GM21390 (cell line): Measurements from ENCODE around the gene FAM24A.
"Not testable (repeated sequence)": the region's sequence is repeated elsewhere in the genome, so short reads cannot be mapped to it uniquely, and the experiment has no call there.

ENCODE experiments used
- ATAC-seq: cut with Tn5 transposase; IDR thresholded peaks from one replicate; pipeline ENCODE4 v1.9.1; 2021; ENCODE audit not compliant: unreplicated experiment

FAM24A gene, protein sequence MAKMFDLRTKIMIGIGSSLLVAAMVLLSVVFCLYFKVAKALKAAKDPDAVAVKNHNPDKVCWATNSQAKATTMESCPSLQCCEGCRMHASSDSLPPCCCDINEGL

GRCh38 chr10:122910310-122910709 is at the start of gene FAM24A:
Gene FAM24A (plus strand): TSS chr10:122910610. CDS start chr10:122911635, 1,025 bp downstream.
- ATAC-seq, result no peak

- ATAC-seq, result no peak
These were observed 48.7 kb upstream of the FAM24A start for GRCh38 chr10:122861711-122862161.

GRCh38 chr10:122863216-122864193 is 46.9 kb upstream of the FAM24A start:
- no peak for ATAC-seq

DNA sequence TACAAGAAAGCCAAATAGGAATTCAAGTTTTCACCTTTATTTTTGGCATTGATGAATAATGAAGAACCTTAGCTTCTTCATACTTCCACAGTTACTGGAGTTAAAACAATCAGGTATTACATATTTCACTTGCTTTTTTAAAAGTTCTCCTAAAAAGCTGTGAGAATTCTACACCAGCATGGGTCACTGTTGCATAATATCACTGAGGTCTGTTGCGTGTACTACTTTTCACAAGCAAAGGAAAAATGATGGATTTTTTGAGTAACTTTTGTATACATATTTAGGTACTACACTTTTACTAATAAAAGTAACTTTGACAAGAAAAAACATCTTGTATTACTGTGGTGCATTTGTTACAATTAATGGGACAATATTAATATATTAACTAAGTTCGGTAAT is 46.2 kb upstream of the FAM24A start:
- ATAC-seq, result no peak

- no peak for ATAC-seq
These were observed 45.5 kb upstream of the FAM24A start for GRCh38 chr10:122864901-122865300.

DNA sequence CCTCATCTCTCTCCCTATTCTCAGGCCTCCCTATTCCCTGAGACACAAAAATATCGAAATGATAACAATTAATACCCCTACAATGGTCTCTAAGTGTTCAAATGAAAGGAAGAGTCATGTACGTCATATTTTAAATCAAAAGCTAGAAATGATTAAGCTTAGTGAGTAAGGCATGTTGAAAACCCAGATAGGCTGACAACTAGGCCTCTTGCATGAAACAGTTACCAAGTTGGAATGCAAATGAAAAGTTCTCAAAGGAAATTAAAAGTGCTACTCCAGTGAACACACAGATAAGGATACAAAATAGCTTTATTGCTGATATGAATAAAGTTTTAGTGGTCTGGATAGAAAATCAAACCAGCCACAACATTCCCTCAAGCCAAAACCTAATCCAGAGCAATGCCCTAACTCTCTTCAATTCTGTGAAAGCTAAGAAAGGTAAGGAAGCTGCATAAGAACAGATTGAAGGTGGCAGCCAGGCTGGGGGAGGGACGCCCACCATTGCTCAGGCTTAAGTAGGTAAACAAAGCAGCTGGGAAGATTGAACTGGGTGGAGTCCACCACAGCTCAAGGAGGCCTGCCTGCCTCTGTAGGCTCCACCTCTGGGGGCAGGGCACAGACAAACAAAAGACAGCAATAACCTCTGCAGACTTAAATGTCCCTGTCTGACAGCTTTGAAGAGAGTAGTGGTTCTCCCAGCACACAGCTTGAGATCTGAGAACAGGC is 43.5 kb upstream of the FAM24A start:
- ATAC-seq, result not testable (repeated sequence)

DNA sequence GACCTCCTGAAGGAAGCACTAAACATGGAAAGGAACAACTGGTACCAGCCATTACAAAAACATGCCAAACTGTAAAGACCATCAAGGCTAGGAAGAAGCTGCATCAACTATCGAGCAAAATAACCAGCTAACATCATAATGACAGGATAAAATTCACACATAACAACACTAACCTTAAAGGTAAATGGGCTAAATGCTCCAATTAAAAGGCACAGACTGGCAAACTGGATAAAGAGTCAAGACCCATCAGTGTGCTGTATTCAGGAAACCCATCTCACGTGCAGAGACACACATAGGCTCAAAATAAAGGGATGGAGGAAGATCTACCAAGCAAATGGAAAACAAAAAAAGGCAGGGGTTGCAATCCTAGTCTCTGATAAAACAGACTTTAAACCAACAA is 41.6 kb upstream of the FAM24A start:
- ATAC-seq, result not testable (repeated sequence)

GRCh38 chr10:122871947-122872346 is 38.5 kb upstream of the FAM24A start:
- not testable (repeated sequence) for ATAC-seq

GRCh38 chr10:122875843-122876466 is 34.5 kb upstream of the FAM24A start:
- ATAC-seq, result no peak

- no peak for ATAC-seq
These were observed 33.9 kb upstream of the FAM24A start for GRCh38 chr10:122876467-122876855.

- ATAC-seq, result no peak
These were observed 33.1 kb upstream of the FAM24A start for GRCh38 chr10:122877264-122877663.

DNA sequence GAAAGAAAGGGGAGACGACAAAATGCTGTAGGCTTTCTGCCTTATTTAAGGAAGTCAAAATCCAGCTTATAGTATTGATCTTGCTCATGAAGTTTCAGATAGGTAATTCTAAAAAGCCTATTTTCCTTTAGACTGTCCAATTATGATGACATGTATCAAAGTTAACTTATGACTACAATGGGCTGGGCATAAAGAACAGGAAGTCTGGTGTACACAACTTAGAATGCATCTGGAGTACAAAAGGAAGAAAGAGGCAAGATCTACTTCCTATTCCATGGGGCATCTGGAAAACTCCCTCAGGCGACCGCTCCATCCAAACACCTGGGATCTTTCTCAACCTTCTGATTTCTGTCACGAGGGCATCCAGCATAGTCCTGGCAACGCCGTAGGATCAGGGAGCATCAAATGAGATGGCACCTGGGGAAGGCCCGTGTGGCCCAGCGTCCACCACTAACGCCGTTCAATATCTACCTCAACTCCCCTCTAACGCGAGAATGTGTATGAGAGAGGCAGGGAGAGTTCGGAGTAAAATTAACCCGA is 31.5 kb upstream of the FAM24A start:
- ATAC-seq, result no peak

DNA sequence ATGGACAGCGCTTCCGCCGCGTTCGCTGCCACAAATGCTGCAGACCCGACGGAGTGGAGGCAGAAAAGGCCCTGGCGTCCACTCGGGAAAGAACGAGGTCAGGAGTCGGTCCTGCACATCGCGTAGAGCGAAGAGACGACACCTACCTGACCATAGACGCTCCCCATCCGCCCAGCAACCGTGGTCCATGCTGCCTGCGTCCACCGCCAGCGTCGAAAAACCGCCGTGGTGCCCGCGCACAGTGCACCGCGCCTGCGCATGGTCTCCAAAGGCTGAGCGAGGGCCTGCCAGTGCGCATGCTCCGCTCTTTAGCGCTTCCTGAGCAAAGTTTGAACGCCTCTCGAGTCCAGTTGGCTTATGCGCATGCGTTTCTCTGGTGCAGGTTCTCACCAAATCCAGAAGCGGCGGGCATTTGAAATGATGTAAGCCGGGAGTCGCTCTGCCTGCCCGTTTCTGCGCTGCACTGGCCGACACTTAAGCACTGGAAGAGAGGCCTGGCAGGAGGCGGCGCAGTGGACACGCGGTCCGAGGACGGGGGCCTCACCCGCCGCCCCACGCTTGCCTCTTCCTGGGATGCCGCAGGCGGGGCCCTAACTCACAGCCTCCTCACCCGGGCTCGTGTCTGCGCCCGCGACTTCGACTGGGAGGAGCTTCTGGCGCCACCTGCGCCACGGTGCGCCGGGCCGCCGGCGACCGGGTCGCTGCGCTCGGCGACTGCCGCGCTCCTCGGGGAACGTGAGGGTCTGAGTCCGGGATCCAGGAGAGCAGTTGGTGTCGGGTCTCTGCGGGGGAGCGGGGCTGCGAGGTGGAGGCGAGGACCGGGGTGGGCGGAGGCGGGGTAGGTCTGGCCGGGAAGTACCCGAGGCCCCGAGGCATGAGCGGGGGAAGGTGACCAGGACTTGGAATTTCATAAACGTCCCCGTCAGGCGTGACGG is 30.8 kb upstream of the FAM24A start, which contains the start of gene FAM24B:
FAM24B (minus strand) TSS at position 243 of the 935 bp plus-strand sequence. CDS start 29,066 bp downstream, outside the sequence.
- ATAC-seq, result peak; percentile 75

GRCh38 chr10:122882766-122883165 is 27.6 kb upstream of the FAM24A start:
- ATAC-seq, result no peak

DNA sequence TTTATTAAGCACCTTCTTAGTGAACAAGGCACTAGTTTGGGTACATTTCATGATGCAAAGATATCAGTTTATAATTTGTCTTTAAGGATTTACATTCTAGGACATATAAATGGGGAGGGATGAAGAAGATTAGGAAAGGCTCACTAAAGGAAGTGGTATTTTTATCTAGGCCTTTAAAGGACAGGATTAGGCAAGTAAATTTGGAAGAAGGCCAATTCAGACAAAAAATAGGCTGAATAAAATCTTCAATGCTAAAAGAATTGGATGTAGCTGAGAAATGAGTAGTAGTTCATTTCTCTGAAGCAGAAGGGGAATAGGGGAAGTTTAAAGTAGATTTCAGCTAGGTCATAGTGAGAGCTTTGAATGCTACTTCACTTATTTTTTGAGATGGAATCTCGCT is 26.2 kb upstream of the FAM24A start:
- no peak for ATAC-seq

GRCh38 chr10:122894261-122894944 is 16.0 kb upstream of the FAM24A start:
- ATAC-seq, result no peak

- not testable (repeated sequence) for ATAC-seq
These were observed 6.5 kb upstream of the FAM24A start for GRCh38 chr10:122903861-122904260.

GRCh38 chr10:122911889-122912484 is 1.6 kb downstream of the FAM24A start:
- no peak for ATAC-seq

- ATAC-seq, result no peak
These were observed 5.3 kb downstream of the FAM24A start for GRCh38 chr10:122915700-122916099.
